Liver (tissue), 3 donors: Measurements from ENCODE around the gene CUX1.

Experiments used
- ATF3 ChIP-seq: IDR thresholded peaks from 2 replicates; pipeline ENCODE4 v1.6.1; 2016; ENCODE audit warnings: antibody characterized with exemption
- CTCF ChIP-seq: fragments of 150-350 bp; IDR thresholded peaks from 2 replicates; pipeline ENCODE4 v1.5.1; 2017; ENCODE audit warnings: improper control_type of control experiment, low read depth, low read length; ENCODE audit not compliant: missing input control
- RAD21 ChIP-seq, 2 donors: IDR thresholded peaks; 2 replicates each; pipeline ENCODE4 v1.6.1; 2016; ENCODE audit warnings: antibody characterized with exemption in 2 of 2, mild to moderate bottlenecking in 2 of 2
- REST ChIP-seq: IDR thresholded peaks from 2 replicates; pipeline ENCODE4 v1.6.1; 2016; ENCODE audit warnings: antibody characterized with exemption, mild to moderate bottlenecking
- SP1 ChIP-seq: IDR thresholded peaks from 2 replicates; pipeline ENCODE4 v1.6.1; 2018; ENCODE audit warnings: antibody characterized with exemption, mild to moderate bottlenecking
- YY1 ChIP-seq: IDR thresholded peaks from 2 replicates; pipeline ENCODE4 v1.6.1; 2016; ENCODE audit warnings: antibody characterized with exemption, mild to moderate bottlenecking
- donor health status: healthy.
- donor health status: healthy.

- no peak for TF ChIP-seq CTCF
- no peak for TF ChIP-seq ATF3
- TF ChIP-seq REST, result no peak
- no peak for TF ChIP-seq RAD21 (IDR thresholded peaks at IDR 0.05)
- TF ChIP-seq YY1, result no peak
- TF ChIP-seq SP1, result no peak
Observed at GRCh38 chr7:102170393-102170970, 353.1 kb downstream of the CUX1 start.
